Gastrocnemius medialis (tissue), 4 donors: Measurements from ENCODE around the gene SLC35D2.

Source experiments
- CTCF ChIP-seq, 5 experiments: fragments of 450-650 bp in 3 of 5; fragments of 200-600 bp in 2 of 5; sonication (generic) in 2 of 5; IDR thresholded peaks in 4 of 5; conservative IDR thresholded peaks in 1 of 5; 1 replicate in 4 of 5; 2 replicates in 1 of 5; pipeline ENCODE4 v1.5.1; 2016 to 2019; ENCODE audit warnings: antibody characterized with exemption in 5 of 5, mild to moderate bottlenecking in 3 of 5, moderate library complexity in 3 of 5
- POLR2A ChIP-seq, 2 donors: fragments of 450-650 bp; IDR thresholded peaks; one replicate each; pipeline ENCODE4 v1.6.1; 2017; ENCODE audit warnings: antibody characterized with exemption in 2 of 2, mild to moderate bottlenecking in 2 of 2, moderate library complexity in 2 of 2

- no peak for TF ChIP-seq CTCF (IDR thresholded peaks at IDR 0.05 in 4 of 5, conservative IDR thresholded peaks at IDR 0.05 in 1 of 5)
- no peak for TF ChIP-seq POLR2A (IDR thresholded peaks at IDR 0.05)
Observed at GRCh38 chr9:96350866-96351265, 32.6 kb downstream of the SLC35D2 start.
